SU-DHL-6 (cell line): ENCODE results near the gene KCNIP3.

ENCODE experiments used
- EZH2phosphoT487 ChIP-seq: fragments of 200-600 bp; sonication (generic), shearing (Covaris generic); conservative IDR thresholded peaks from 2 replicates; pipeline ENCODE4 v1.6.1; 2018; ENCODE audit warnings: mild to moderate bottlenecking, antibody characterized with exemption, low read length, moderate library complexity, mixed read lengths
- TF ChIP-seq, protein P1 (sequence below): fragments of 200-600 bp; sonication (generic); IDR thresholded peaks from one replicate; pipeline ENCODE4 v1.5.1; 2017; ENCODE audit warnings: antibody characterized with exemption, mild to moderate bottlenecking, low read length, moderate library complexity; ENCODE audit not compliant: insufficient read depth, poor library complexity, severe bottlenecking

DNA sequence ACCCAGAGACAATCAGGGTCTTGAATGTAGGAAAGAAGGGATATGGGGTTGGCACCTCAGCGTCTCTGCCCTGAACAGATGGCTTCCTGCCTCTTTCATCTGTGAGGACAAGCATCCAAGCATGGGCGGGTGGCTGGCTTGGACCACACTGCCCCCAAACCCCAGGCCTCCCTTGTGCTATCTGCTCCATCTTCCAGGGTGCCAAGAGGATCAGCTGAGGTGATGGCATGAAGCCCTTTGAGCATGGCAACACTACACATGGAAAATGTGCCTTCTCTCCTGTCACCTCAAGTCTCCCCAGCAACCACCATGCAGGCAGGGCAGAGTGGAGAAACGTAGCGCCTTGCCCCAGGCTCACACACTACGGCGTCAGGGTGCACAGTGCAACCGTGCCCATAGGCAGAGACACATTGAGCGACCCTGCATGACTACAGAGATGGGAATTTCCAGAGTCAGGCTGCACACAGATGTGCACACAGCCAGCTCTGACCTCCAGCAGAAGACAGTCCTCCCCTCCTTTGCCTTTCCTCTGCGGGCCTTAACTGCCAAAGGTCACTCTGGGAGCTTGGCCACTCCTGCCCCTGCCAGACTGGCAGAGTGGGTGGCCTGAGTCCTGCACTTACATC is 1.5 kb downstream of the KCNIP3 start:
- TF ChIP-seq, protein P1, sequence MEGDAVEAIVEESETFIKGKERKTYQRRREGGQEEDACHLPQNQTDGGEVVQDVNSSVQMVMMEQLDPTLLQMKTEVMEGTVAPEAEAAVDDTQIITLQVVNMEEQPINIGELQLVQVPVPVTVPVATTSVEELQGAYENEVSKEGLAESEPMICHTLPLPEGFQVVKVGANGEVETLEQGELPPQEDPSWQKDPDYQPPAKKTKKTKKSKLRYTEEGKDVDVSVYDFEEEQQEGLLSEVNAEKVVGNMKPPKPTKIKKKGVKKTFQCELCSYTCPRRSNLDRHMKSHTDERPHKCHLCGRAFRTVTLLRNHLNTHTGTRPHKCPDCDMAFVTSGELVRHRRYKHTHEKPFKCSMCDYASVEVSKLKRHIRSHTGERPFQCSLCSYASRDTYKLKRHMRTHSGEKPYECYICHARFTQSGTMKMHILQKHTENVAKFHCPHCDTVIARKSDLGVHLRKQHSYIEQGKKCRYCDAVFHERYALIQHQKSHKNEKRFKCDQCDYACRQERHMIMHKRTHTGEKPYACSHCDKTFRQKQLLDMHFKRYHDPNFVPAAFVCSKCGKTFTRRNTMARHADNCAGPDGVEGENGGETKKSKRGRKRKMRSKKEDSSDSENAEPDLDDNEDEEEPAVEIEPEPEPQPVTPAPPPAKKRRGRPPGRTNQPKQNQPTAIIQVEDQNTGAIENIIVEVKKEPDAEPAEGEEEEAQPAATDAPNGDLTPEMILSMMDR, result no peak
- TF ChIP-seq EZH2phosphoT487, result no peak
